ENCODE results near the gene LRRC57.

Gene LRRC57

DNA sequence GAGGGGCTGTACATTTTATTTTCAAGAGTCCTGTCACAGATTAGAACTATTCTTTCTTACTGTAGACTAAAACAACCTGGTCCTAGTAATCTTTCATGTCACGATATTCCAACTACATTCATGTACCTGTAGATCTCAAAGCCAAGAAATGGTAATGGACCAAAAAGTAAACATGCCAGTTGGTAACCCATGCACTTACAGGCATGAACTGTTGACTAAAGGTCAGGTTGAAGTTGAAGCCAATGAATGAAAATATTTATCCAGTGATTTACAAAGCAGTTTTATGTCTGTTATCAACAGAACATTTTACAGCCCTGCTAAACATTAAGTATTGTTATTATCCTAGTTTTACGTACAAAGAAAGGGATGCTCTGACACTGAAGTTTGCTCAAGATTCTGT, 25.3 kb downstream of the LRRC57 start:
- no peak overlapping the region for H3K4me3 ChIP-seq (ENCODE audit: low read depth, low read length)
- TF ChIP-seq, protein P1, sequence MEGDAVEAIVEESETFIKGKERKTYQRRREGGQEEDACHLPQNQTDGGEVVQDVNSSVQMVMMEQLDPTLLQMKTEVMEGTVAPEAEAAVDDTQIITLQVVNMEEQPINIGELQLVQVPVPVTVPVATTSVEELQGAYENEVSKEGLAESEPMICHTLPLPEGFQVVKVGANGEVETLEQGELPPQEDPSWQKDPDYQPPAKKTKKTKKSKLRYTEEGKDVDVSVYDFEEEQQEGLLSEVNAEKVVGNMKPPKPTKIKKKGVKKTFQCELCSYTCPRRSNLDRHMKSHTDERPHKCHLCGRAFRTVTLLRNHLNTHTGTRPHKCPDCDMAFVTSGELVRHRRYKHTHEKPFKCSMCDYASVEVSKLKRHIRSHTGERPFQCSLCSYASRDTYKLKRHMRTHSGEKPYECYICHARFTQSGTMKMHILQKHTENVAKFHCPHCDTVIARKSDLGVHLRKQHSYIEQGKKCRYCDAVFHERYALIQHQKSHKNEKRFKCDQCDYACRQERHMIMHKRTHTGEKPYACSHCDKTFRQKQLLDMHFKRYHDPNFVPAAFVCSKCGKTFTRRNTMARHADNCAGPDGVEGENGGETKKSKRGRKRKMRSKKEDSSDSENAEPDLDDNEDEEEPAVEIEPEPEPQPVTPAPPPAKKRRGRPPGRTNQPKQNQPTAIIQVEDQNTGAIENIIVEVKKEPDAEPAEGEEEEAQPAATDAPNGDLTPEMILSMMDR (IDR thresholded peaks at IDR 0.05; ENCODE audit: low read depth, low read length), result no peak
- no peak for DNase-seq (ENCODE audit: low read depth, low spot score)
- in situ Hi-C loops (cut with HindIII; ENCODE audit: low sequenced_read_pairs), result no loop called here

DNA sequence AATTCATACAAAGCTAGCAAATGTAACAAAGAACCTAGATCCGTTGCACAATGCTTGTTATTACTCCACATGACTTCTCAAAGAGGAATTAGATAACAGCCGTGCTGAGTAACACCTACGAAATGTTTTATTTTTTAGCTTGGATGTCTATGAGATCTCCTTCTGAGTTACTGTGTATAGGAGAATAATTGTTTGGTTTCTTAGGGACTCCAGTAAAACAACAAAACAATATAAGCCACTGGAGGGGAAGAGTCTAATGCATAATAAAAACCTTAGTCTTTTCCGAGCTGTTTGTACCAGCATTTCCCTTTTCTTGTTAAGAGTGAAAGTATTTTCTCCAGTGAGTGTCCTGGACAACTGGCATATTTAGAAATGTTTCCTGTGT, 37.6 kb downstream of the LRRC57 start:
- no peak overlapping the region for H3K4me3 ChIP-seq (ENCODE audit: low read depth, low read length)
- in situ Hi-C loops (cut with HindIII; ENCODE audit: low sequenced_read_pairs), result no loop called here
- TF ChIP-seq, protein P1 (IDR thresholded peaks at IDR 0.05; ENCODE audit: low read depth, low read length), result no peak
- peak; percentile 50 for DNase-seq (ENCODE audit: low read depth, low spot score)

DNA sequence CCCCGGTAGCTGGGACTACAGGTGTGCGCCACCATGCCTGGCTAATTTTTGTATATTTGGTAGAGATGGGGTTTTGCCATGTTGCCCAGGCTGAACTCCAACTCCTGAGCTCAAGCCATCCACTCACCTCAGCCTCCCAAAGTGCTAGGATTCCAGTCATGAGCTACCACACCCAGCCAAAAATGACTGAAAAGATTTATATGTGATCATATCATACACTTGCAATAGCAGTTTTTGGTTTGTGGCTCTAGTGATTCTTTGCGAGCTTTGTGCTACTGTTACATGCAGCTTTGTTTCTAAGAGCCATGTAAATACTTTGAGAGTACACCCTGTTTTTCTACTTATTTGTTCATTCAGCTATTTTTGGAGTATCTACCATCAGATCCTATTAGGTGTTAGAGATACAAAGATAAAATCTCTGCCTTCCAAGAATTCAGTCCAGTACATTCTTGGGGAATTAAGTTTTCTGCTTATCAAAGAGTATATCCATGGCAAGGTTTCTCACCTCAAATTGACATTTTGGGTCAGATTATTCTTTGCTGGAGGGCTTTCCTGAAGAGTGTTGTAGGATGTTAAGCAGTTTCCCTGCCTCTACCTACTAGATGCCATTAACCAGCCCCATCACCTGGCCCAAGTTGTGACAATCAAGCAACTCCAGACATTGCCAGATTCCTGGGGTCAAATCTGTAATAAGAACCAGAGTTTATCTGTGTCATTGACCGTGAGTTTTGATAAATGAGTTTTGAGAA, 38.2 kb downstream of the LRRC57 start:
- H3K4me3 ChIP-seq (ENCODE audit: low read depth, low read length), result no peak overlapping the region
- TF ChIP-seq, protein P1 (IDR thresholded peaks at IDR 0.05; ENCODE audit: low read depth, low read length), result no peak
- no peak for DNase-seq (ENCODE audit: low read depth, low spot score)
- in situ Hi-C loops (cut with HindIII; ENCODE audit: low sequenced_read_pairs), result no loop called here

DNA sequence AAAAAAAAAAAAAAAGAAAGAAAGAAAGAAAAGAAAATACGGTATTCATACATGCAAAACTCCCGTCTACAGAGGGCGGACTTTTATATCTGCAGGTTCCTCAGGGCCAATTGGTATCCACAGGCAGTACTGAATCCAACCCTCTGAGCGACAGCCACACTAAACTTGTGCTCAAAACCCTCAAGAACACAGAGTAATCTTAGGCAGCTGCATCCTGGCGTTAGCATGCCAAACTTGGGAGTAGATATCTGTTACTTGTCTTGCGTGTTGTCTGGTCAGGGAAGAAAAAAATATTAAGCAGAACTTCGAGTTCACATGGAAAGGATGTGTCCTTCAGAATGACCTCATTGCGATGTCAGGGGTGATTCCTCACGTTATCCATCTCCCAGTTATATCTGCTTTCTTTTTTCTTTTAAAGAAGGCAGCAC, 40.3 kb downstream of the LRRC57 start:
- TF ChIP-seq, protein P1 (IDR thresholded peaks at IDR 0.05; ENCODE audit: low read depth, low read length), result no peak
- H3K4me3 ChIP-seq (ENCODE audit: low read depth, low read length), result no peak overlapping the region
- DNase-seq (ENCODE audit: low read depth, low spot score), result no peak
- in situ Hi-C loops (cut with HindIII; ENCODE audit: low sequenced_read_pairs), result no loop called here

DNA sequence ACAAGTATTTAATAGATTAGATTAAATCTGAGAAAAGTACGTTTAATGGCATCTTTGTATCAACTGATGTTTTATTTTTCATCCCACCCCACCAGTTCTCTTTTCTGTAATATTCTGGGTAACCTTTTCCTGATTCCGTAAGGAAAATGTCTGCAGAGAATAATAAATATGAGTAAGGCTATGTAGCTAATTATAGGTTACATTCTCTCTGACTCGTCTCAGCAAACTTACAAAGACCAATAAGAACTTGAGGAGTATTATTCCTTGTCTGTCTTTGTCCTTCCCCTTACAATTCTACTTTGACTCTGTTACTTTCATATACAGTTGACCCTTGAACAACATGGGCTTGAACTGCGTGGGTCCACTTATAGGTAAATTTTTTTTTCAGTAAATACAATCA, 41.1 kb downstream of the LRRC57 start:
- TF ChIP-seq, protein P1 (IDR thresholded peaks at IDR 0.05; ENCODE audit: low read depth, low read length), result no peak
- in situ Hi-C loops (cut with HindIII; ENCODE audit: low sequenced_read_pairs), result no loop called here
- no peak for DNase-seq (ENCODE audit: low read depth, low spot score)
- H3K4me3 ChIP-seq (ENCODE audit: low read depth, low read length), result no peak overlapping the region

DNA sequence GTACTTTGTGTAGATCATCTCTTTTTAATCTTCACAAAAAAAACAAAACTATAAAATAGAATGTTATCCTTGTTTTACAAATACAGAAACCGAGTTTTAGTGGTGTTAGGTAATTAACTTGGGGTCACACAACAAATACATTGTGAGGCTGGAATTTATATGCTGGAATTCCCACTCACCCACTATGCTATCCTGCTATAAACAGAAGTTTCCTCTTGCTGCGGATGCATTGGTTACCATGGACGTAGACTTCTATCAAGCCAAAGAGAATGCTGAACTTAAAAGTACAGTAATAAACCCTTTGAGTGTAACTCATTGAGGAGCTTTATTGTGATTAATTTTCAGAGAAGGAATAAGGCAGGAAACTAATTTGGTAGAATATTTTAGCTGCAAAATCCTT, 44.0 kb downstream of the LRRC57 start:
- no peak for DNase-seq (ENCODE audit: low read depth, low spot score)
- TF ChIP-seq, protein P1 (IDR thresholded peaks at IDR 0.05; ENCODE audit: low read depth, low read length), result no peak
- in situ Hi-C loops (cut with HindIII; ENCODE audit: low sequenced_read_pairs), result no loop called here
- no peak overlapping the region for H3K4me3 ChIP-seq (ENCODE audit: low read depth, low read length)

Data from astrocyte of the spinal cord (primary cell).